H9 (cell line): ENCODE data around the gene BCL2L1. TPM values are rescaled to one million over a fixed set of nuclear protein-coding genes. Genes with fewer than 3 reads are reported as not detected.

Source experiments
- DNase-seq: peaks from one replicate; pipeline ENCODE4 v3.0.0-alpha.2; 2017
- H2AFZ ChIP-seq: one replicate; pipeline ENCODE4 v1.6.1; 2013; ENCODE audit warnings: mild to moderate bottlenecking, low read length, control low read depth, moderate library complexity
- H2AK5ac ChIP-seq: 2 replicates; pipeline ENCODE4 v1.6.1; 2013; ENCODE audit warnings: low read length, control low read depth, mixed read lengths; ENCODE audit not compliant: insufficient read length
- H2BK120ac ChIP-seq: one replicate; pipeline ENCODE4 v1.6.1; 2013; ENCODE audit warnings: low read depth, mild to moderate bottlenecking, low read length, control low read depth, inconsistent platforms; ENCODE audit not compliant: poor library complexity, severe bottlenecking
- H2BK12ac ChIP-seq: 2 replicates; pipeline ENCODE4 v1.6.1; 2013; ENCODE audit warnings: low read length, control low read depth, mixed read lengths, low read depth; ENCODE audit not compliant: insufficient read length
- H2BK15ac ChIP-seq: 2 replicates; pipeline ENCODE4 v1.6.1; 2013; ENCODE audit warnings: low read depth, low read length, control low read depth
- H2BK20ac ChIP-seq: one replicate; pipeline ENCODE4 v1.6.1; 2013; ENCODE audit warnings: low read depth, mild to moderate bottlenecking, low read length, control low read depth, inconsistent platforms; ENCODE audit not compliant: poor library complexity, severe bottlenecking
- H2BK5ac ChIP-seq: 2 replicates; pipeline ENCODE4 v1.6.1; 2013; ENCODE audit warnings: low read length, control low read depth, mixed read lengths; ENCODE audit not compliant: insufficient read length
- H3K14ac ChIP-seq: 2 replicates; pipeline ENCODE4 v1.6.1; 2013; ENCODE audit warnings: low read length, control low read depth; ENCODE audit not compliant: insufficient read depth
- H3K18ac ChIP-seq: 2 replicates; pipeline ENCODE4 v1.6.1; 2013; ENCODE audit warnings: low read depth, mild to moderate bottlenecking, mixed read lengths, low read length, control low read depth; ENCODE audit not compliant: insufficient read length
- H3K23ac ChIP-seq: 2 replicates; pipeline ENCODE4 v1.6.1; 2013; ENCODE audit warnings: low read length, control low read depth, mixed read lengths, low read depth; ENCODE audit not compliant: insufficient read length
- H3K23me2 ChIP-seq: 2 replicates; pipeline ENCODE4 v1.6.1; 2013; ENCODE audit warnings: low read depth, mild to moderate bottlenecking, mixed read lengths, low read length, control low read depth; ENCODE audit not compliant: insufficient read length, poor library complexity, severe bottlenecking
- H3K27ac ChIP-seq: 2 replicates; pipeline ENCODE4 v1.5.1; 2013; ENCODE audit warnings: low read length, control low read depth, mixed read lengths, low read depth; ENCODE audit not compliant: insufficient read length
- H3K27me3 ChIP-seq: 2 replicates; pipeline ENCODE4 v1.6.1; 2013; ENCODE audit warnings: low read length, control low read depth, inconsistent platforms; ENCODE audit not compliant: insufficient read depth
- H3K4ac ChIP-seq: 2 replicates; pipeline ENCODE4 v1.6.1; 2013; ENCODE audit warnings: low read depth, mild to moderate bottlenecking, control low read depth, inconsistent platforms, low read length, moderate library complexity
- H3K4me1 ChIP-seq: 2 replicates; pipeline ENCODE4 v1.6.1; 2013; ENCODE audit warnings: low read length, control low read depth, inconsistent platforms; ENCODE audit not compliant: insufficient read depth
- H3K4me2 ChIP-seq: 2 replicates; pipeline ENCODE4 v1.6.1; 2013; ENCODE audit warnings: low read length, control low read depth, mixed read lengths; ENCODE audit not compliant: insufficient read length, insufficient read depth
- H3K56ac ChIP-seq: 2 replicates; pipeline ENCODE4 v1.6.1; 2013; ENCODE audit warnings: low read depth, mild to moderate bottlenecking, mixed read lengths, low read length, control low read depth; ENCODE audit not compliant: insufficient read length
- H3K79me1 ChIP-seq: 2 replicates; pipeline ENCODE4 v1.6.1; 2013; ENCODE audit warnings: low read depth, mild to moderate bottlenecking, moderate library complexity, low read length, control low read depth, inconsistent platforms; ENCODE audit not compliant: insufficient read depth, poor library complexity, severe bottlenecking
- H3K79me2 ChIP-seq: 2 replicates; pipeline ENCODE4 v1.6.1; 2013; ENCODE audit warnings: low read length, control low read depth, inconsistent platforms; ENCODE audit not compliant: insufficient read depth
- H3K9ac ChIP-seq: 2 replicates; pipeline ENCODE4 v1.6.1; 2013; ENCODE audit warnings: low read length, control low read depth, mixed read lengths; ENCODE audit not compliant: insufficient read length; ENCODE audit errors: extremely low read depth
- H3K9me3 ChIP-seq: one replicate; pipeline ENCODE4 v1.6.1; 2013; ENCODE audit warnings: low read depth, low read length, inconsistent platforms; ENCODE audit not compliant: control insufficient read depth
- H3T11ph ChIP-seq: one replicate; pipeline ENCODE4 v1.6.1; 2013; ENCODE audit warnings: mild to moderate bottlenecking, low read length, control low read depth, inconsistent platforms
- H4K20me1 ChIP-seq: one replicate; pipeline ENCODE4 v1.6.1; 2013; ENCODE audit not compliant: control insufficient read depth, insufficient read length, insufficient read depth
- H4K5ac ChIP-seq: 2 replicates; pipeline ENCODE4 v1.6.1; 2013; ENCODE audit warnings: low read depth, mild to moderate bottlenecking, mixed read lengths, low read length, control low read depth; ENCODE audit not compliant: insufficient read length
- H4K8ac ChIP-seq: replicated peaks from 2 replicates; pipeline ENCODE4 v1.6.1; 2013; ENCODE audit warnings: low read length, control low read depth, mixed read lengths, low read depth; ENCODE audit not compliant: insufficient read length
- H4K91ac ChIP-seq: 2 replicates; pipeline ENCODE4 v1.6.1; 2013; ENCODE audit warnings: low read depth, mild to moderate bottlenecking, moderate library complexity, mixed read lengths, low read length, control low read depth; ENCODE audit not compliant: insufficient read length
- H3K27ac Mint-ChIP-seq, 3 experiments: 2 replicates in 2 of 3; 3 replicates in 1 of 3; pipeline ENCODE4 v1.8.0; 2020 to 2021; ENCODE audit warnings: mixed read lengths in 3 of 3, mild to moderate bottlenecking in 1 of 3, moderate library complexity in 1 of 3
- H3K27me3 Mint-ChIP-seq: 2 replicates; pipeline ENCODE4 v1.8.0; 2021; ENCODE audit warnings: low read depth, mild to moderate bottlenecking, moderate library complexity, mixed read lengths
- H3K36me3 Mint-ChIP-seq, 3 experiments: 2 replicates in 2 of 3; 3 replicates in 1 of 3; pipeline ENCODE4 v1.8.0; 2020 to 2021; ENCODE audit warnings: low read depth in 3 of 3, mixed read lengths in 3 of 3; ENCODE audit not compliant: insufficient read depth in 1 of 3
- H3K4me1 Mint-ChIP-seq, 2 experiments: 2 replicates each; pipeline ENCODE4 v1.8.0; 2020; ENCODE audit warnings: mixed read lengths in 2 of 2
- H3K4me3 Mint-ChIP-seq, 2 experiments: 2 replicates in 1 of 2; 3 replicates in 1 of 2; pipeline ENCODE4 v1.8.0; 2020 to 2021; ENCODE audit warnings: mild to moderate bottlenecking in 2 of 2, mixed read lengths in 2 of 2, moderate library complexity in 1 of 2
- H3K9me3 Mint-ChIP-seq, 2 experiments: 2 replicates in 1 of 2; 3 replicates in 1 of 2; pipeline ENCODE4 v1.8.0; 2020; ENCODE audit warnings: mild to moderate bottlenecking in 2 of 2, mixed read lengths in 2 of 2, moderate library complexity in 1 of 2
- CTCF ChIP-seq: fragments of 200-600 bp; sonication (generic); conservative IDR thresholded peaks from 3 replicates; pipeline ENCODE4 v1.8.0; 2021; ENCODE audit warnings: antibody characterized with exemption, mild to moderate bottlenecking
- WGBS: extraction: QIAGEN DNeasy Blood & Tissue Kit; methylation state at CpG from one replicate; pipeline ENCODE4 v1.1.7; 2013; ENCODE audit warnings: missing lambda C conversion rate, low lambda C conversion rate, mixed read lengths; ENCODE audit not compliant: insufficient read length; ENCODE audit errors: extremely low coverage; 5-methylcytosine and 5-hydroxymethylcytosine counted together
- total RNA-seq: library from RNA; stranded (reverse); gene quantifications from 2 replicates; pipeline ENCODE4 v1.2.1, GENCODE V29; 2021

BCL2L1 gene
- total RNA-seq, 1 experiment from 2014 or later, result 105 TPM

GRCh38 chr20:31615416-31615815 is 107.3 kb downstream of the BCL2L1 start:
- no peaks in the 10 kb centered on the region for H3K27me3 ChIP-seq
- no peak overlapping the region for H4K5ac ChIP-seq
- H2BK15ac ChIP-seq, result no peak overlapping the region
- peaks cover 8 to 13% of the 10 kb centered on the region in 2 experiments for H3K4me1 Mint-ChIP-seq
- no peak overlapping the region for H2BK12ac ChIP-seq
- H3K79me2 ChIP-seq, result no peaks in the 10 kb centered on the region
- H3K14ac ChIP-seq, result no peak overlapping the region
- H3K27me3 Mint-ChIP-seq, result peaks cover 21% of the 10 kb centered on the region
- H3K36me3 Mint-ChIP-seq, result no peaks in the 10 kb centered on the region; a peak in 1 of 7 replicates
- no peaks in the 10 kb centered on the region for H3K23me2 ChIP-seq
- H2BK5ac ChIP-seq, result no peak overlapping the region
- no peak overlapping the region for H3K9ac ChIP-seq
- no peak overlapping the region for H2BK120ac ChIP-seq
- H3K9me3 ChIP-seq, result no peaks in the 10 kb centered on the region
- no peaks in the 10 kb centered on the region for H3K4me1 ChIP-seq
- no peak overlapping the region for H2AK5ac ChIP-seq
- H2AFZ ChIP-seq, result no peak overlapping the region
- no peaks in the 10 kb centered on the region for H4K20me1 ChIP-seq
- H3K27ac Mint-ChIP-seq, result no peak overlapping the region
- H3K18ac ChIP-seq, result no peak overlapping the region
- H3K56ac ChIP-seq, result no peak overlapping the region
- no peak for DNase-seq
- no peak overlapping the region for H4K91ac ChIP-seq
- no peak overlapping the region for H3K27ac ChIP-seq
- no CpG with 5 or more reads among the region's 8 CpGs for WGBS
- H3K4me3 Mint-ChIP-seq, result no peak overlapping the region
- H3K4ac ChIP-seq, result no peak overlapping the region
- no peak overlapping the region for H3K23ac ChIP-seq
- no peak for TF ChIP-seq CTCF
- H4K8ac ChIP-seq, result no peak overlapping the region
- no peaks in the 10 kb centered on the region; a peak in 1 of 5 replicates for H3K9me3 Mint-ChIP-seq
- H2BK20ac ChIP-seq, result no peak overlapping the region
- no peak overlapping the region for H3T11ph ChIP-seq
- H3K4me2 ChIP-seq, result no peak overlapping the region
- H3K79me1 ChIP-seq, result no peaks in the 10 kb centered on the region

Other genes with a start within 250 kb of the BCL2L1 start
- not detected in 2 replicates for gene DEFB124, start 247.7 kb downstream of the BCL2L1 start, total RNA-seq
- not detected in 2 replicates for gene REM1, start 247.6 kb downstream of the BCL2L1 start, total RNA-seq
- 162 and 169 TPM in 2 replicates for gene HM13, start 208.4 kb downstream of the BCL2L1 start, total RNA-seq
- 355 and 360 TPM in 2 replicates for gene ID1, start 117.6 kb downstream of the BCL2L1 start, total RNA-seq
- not detected in 2 replicates for gene COX4I2, start 85.0 kb downstream of the BCL2L1 start, total RNA-seq
- 161 TPM in 2 replicates for gene TPX2, start 16.4 kb upstream of the BCL2L1 start, total RNA-seq
- 0.57 and 0.74 TPM in 2 replicates for gene MYLK2, start 96.5 kb upstream of the BCL2L1 start, total RNA-seq
- gene FOXS1, start 122.7 kb upstream of the BCL2L1 start, total RNA-seq, result 0.22 TPM in 1 of 2 replicates, not detected in the other
- gene DUSP15, start 147.7 kb upstream of the BCL2L1 start, total RNA-seq, result 5.6 and 6.7 TPM in 2 replicates
- 0.13 and 0.20 TPM in 2 replicates for gene TTLL9, start 147.8 kb upstream of the BCL2L1 start, total RNA-seq
- 31.1 and 32.2 TPM in 2 replicates for gene PDRG1, start 229.2 kb upstream of the BCL2L1 start, total RNA-seq
- gene XKR7, start 245.3 kb upstream of the BCL2L1 start, total RNA-seq, result 1.3 and 1.5 TPM in 2 replicates